ENCODE results near the gene FOXS1. TPM values are rescaled to one million over a fixed set of nuclear protein-coding genes. Genes with fewer than 3 reads are reported as not detected.

Gene FOXS1
- not detected for total RNA-seq

DNA sequence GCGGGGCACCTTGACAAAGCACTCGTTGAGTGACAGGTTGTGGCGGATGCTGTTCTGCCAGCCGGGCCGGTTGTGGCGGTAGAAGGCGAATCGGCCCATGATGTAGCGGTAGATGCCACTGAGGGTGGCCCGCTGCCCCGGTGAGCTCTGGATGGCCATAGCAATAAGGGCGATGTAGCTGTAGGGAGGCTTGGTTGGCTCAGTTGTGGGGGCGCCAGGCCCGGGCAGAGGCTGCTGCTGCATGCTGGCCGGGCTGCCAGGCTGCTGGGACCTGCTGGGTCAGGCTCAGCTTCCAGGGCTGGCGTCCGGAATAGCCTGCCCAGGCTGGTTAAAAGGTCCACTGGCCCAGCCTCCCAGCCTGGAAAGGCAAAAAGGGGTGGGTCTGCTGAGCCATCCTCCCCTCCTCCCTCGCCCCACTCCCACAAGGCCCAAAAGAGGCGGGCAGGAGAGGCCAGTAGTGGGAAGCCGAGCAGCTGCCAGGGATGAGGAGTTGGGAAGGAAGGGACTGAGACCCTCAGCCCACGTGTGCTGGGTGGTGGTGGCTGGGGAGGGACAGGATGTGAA, at the start of gene FOXS1:
TSS of gene FOXS1 (minus strand) at position 305 of the 564 bp plus-strand sequence. CDS start at position 243, 62 bp downstream.

DNA sequence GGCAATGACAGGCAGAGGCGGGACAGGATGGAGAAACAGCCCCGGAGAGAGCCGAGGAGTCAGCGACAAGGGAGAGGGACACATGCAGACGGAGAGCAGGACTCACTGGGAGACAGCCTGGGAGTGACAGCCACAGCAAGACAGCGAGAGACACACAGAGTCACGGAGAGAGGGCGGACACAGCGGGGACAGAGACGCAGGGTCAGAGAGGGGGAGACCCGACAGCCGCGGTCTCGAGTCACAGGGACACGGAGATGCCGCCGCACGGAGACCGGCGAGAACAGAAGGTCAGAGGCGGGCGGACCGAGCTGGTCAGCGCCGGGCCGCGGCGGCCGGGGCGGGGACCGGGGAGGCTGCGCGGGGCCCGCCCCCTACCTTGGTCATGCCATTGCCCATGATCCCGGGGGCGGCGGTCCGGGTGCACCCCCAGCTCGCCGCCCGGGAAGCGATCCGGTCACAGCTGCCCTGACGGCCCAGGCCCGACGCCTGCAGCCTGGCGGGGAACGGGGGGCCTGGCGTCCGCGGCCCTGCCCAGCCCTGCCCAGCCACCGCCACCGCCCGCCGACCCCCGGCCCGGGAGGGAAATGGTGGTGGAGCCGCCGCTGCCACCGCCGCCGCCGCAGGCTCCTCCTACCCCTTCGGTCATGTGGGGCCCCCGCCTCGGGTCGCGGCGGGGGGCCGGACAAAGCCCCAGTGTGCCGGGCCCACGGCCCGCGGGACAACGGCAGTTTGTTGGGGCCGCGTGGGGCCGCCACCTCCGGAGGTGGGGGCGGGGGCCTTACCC, 24.7 kb upstream of the FOXS1 start, which contains the start of the genes DUSP15 and TTLL9:
TSS of gene DUSP15 (minus strand) at position 586 of the 784 bp plus-strand sequence. CDS start at position 396, 190 bp downstream.
TSS of gene TTLL9 (plus strand) at position 693 of the 784 bp plus-strand sequence. CDS start 493 bp downstream, outside the sequence.

GRCh38 chr20:31819083-31819784, 26.2 kb downstream of the FOXS1 start, which contains the start of gene MYLK2:
TSS of gene MYLK2 (plus strand) at chr20:31819356. CDS start at chr20:31819581, 225 bp downstream.

Small RNA genes within 50 kb of the gene (small RNA-seq; reads per million reads assigned to genes)
- gene AL160175.1: 0 reads per million in 2 donors

Other genes with a start within 250 kb of the FOXS1 start
- under 1 TPM; 0.33 to 0.69 TPM for gene ID1, start 240.3 kb downstream of the FOXS1 start, total RNA-seq
- gene COX4I2, start 207.7 kb downstream of the FOXS1 start, total RNA-seq: not detected
- gene BCL2L1, start 122.7 kb downstream of the FOXS1 start, total RNA-seq: 10 to 100 TPM; 56.9 to 81.2 TPM
- gene TPX2, start 106.3 kb downstream of the FOXS1 start, total RNA-seq: 10 to 100 TPM; 47.1 to 88.9 TPM
- gene MYLK2, start 26.2 kb downstream of the FOXS1 start, total RNA-seq: under 1 TPM; under 0.01 to 0.34 TPM
- gene DUSP15, start 24.9 kb upstream of the FOXS1 start, total RNA-seq: 1 to 10 TPM in 1 of 2 donors, under 1 TPM in 1; 0.67 to 10.0 TPM
- gene TTLL9, start 25.0 kb upstream of the FOXS1 start, total RNA-seq: under 1 TPM in 1 of 2 donors, not detected in 1; 0.34 TPM
- 1 to 10 TPM; 2.1 to 3.0 TPM for gene PDRG1, start 106.4 kb upstream of the FOXS1 start, total RNA-seq
- gene XKR7, start 122.5 kb upstream of the FOXS1 start, total RNA-seq: not detected
- not detected for gene CCM2L, start 164.8 kb upstream of the FOXS1 start, total RNA-seq
- gene HCK, start 206.6 kb upstream of the FOXS1 start, total RNA-seq: under 1 TPM in 1 of 2 donors, not detected in 1; 0.33 TPM

All from melanocyte of skin (primary cell).